OCI-LY1 (cell line): ENCODE results near the gene PDE4D.

Source experiments
- EZH2 ChIP-seq: fragments of 200-600 bp; sonication (generic), shearing (Covaris generic); IDR thresholded peaks from 2 replicates; pipeline ENCODE4 v1.8.0; 2017; ENCODE audit warnings: borderline replicate concordance, mixed run types, mild to moderate bottlenecking, antibody characterized with exemption, low read length, moderate library complexity, mixed read lengths
- TF ChIP-seq, protein P1 (sequence below): fragments of 200-600 bp; sonication (generic), shearing (Covaris generic); IDR thresholded peaks from 2 replicates; pipeline ENCODE4 v1.5.1; 2017; ENCODE audit warnings: mild to moderate bottlenecking, antibody characterized with exemption, low read length, moderate library complexity, mixed read lengths

DNA sequence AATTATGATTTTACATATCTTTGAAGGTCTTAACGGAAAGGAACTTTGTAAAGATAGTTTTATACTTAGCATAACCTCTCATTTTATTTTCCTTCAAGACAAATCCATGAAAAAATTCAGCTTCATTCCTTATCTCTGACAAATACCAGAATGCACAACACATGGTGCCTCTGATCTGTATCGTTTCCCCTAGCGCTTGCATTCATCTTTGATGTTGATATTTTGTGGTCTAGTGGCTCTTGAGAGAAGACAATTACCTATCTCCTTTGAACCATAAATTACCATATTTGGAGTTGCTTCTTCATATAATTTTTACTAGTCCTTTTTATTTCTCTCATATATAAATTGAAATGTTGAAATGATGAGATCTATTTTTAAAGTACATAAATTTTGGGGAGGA, 551.3 kb downstream of the PDE4D start:
- TF ChIP-seq, protein P1, sequence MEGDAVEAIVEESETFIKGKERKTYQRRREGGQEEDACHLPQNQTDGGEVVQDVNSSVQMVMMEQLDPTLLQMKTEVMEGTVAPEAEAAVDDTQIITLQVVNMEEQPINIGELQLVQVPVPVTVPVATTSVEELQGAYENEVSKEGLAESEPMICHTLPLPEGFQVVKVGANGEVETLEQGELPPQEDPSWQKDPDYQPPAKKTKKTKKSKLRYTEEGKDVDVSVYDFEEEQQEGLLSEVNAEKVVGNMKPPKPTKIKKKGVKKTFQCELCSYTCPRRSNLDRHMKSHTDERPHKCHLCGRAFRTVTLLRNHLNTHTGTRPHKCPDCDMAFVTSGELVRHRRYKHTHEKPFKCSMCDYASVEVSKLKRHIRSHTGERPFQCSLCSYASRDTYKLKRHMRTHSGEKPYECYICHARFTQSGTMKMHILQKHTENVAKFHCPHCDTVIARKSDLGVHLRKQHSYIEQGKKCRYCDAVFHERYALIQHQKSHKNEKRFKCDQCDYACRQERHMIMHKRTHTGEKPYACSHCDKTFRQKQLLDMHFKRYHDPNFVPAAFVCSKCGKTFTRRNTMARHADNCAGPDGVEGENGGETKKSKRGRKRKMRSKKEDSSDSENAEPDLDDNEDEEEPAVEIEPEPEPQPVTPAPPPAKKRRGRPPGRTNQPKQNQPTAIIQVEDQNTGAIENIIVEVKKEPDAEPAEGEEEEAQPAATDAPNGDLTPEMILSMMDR, result no peak
- TF ChIP-seq EZH2, result no peak
